Adrenal gland (tissue), 12 donors: Measurements from ENCODE around the gene AMHR2. TPM values are rescaled to one million over a fixed set of nuclear protein-coding genes. Genes with fewer than 3 reads are reported as not detected.

ENCODE experiments used
- DNase-seq, 7 donors: peaks; one replicate each; pipeline ENCODE4 v3.0.0-alpha.2; 2019 to 2020
- H3K27ac ChIP-seq, 5 donors: fragments of 200-600 bp; sonication (generic) in 4 of 5; 1 replicate in 3 of 5; 2 replicates in 2 of 5; pipeline versions ENCODE4 v1.5.1 to v1.8.0; 2016 to 2020; ENCODE audit warnings: mild to moderate bottlenecking in 1 of 5
- H3K27me3 ChIP-seq: fragments of 200-600 bp; 2 replicates; pipeline ENCODE4 v1.8.0; 2021
- H3K36me3 ChIP-seq, 2 donors: fragments of 200-600 bp; replicated peaks in 1 of 2; 1 replicate in 1 of 2; 2 replicates in 1 of 2; pipeline versions ENCODE4 v1.5.1 to v1.8.0; 2018 to 2022
- H3K4me1 ChIP-seq, 2 donors: fragments of 200-600 bp; replicated peaks in 1 of 2; 1 replicate in 1 of 2; 2 replicates in 1 of 2; pipeline versions ENCODE4 v1.5.1 to v1.8.0; 2018 to 2021
- H3K4me3 ChIP-seq, 4 donors: fragments of 200-600 bp; sonication (generic) in 3 of 4; one replicate each; pipeline ENCODE4 v1.5.1; 2016 to 2018
- H3K9me3 ChIP-seq, 3 donors: fragments of 200-600 bp; sonication (generic) in 1 of 3; replicated peaks in 1 of 3; 1 replicate in 2 of 3; 2 replicates in 1 of 3; pipeline versions ENCODE4 v1.5.1 to v1.8.0; 2016 to 2021
- CTCF ChIP-seq, 6 experiments: fragments of 450-650 bp in 4 of 6; fragments of 200-600 bp in 2 of 6; sonication (generic) in 1 of 6; IDR thresholded peaks; 1 replicate in 5 of 6; 2 replicates in 1 of 6; pipeline versions ENCODE4 v1.5.1 to v1.8.0; 2016 to 2021; ENCODE audit warnings: antibody characterized with exemption in 6 of 6, mild to moderate bottlenecking in 2 of 6, moderate library complexity in 1 of 6
- POLR2A ChIP-seq, 2 donors: fragments of 450-650 bp; IDR thresholded peaks; one replicate each; pipeline ENCODE4 v1.6.1; 2017; ENCODE audit warnings: antibody characterized with exemption in 2 of 2, mild to moderate bottlenecking in 2 of 2, moderate library complexity in 1 of 2
- WGBS, 4 donors: extraction: QIAGEN DNeasy Blood & Tissue Kit in 2 of 4; methylation state at CpG; one replicate each; pipeline versions ENCODE4 v1.1.5 to v1.1.7; 2013 to 2017; 5-methylcytosine and 5-hydroxymethylcytosine counted together
- intact Hi-C, 2 donors: fragments of 100-400 bp; cut with DNase I; formaldehyde crosslinking; loops; one replicate each; pipeline versions ENCODE4 v1.14.1 to v1.15.0; 2022 to 2023
- polyA plus RNA-seq, 3 donors: library from polyadenylated mRNA; stranded (reverse); fragments of 200-250 nt in 2 of 3; fragments of 350-450 nt in 1 of 3; fragmentation: Illumina TruSeq in 1 of 3; extraction: RNeasy Lipid Tissue Mini Kit (QIAGEN cat#74804) in 1 of 3; gene quantifications; one replicate each; pipeline ENCODE4 v1.2.3, GENCODE V29; 2013 to 2014
- total RNA-seq, 9 donors: library from RNA; depleted of rRNA in 4 of 9; stranded (reverse); fragments of >200 nt in 4 of 9; fragments of 120-200 nt in 1 of 9; fragmentation: NEBNext Ultra II Directional in 1 of 9; extraction: Animal tissue kit (Norgen Biotek cat#: 25700) in 1 of 9; gene quantifications; one replicate each; pipeline versions ENCODE4 v1.1.0 to v1.2.4, GENCODE V29; 2013 to 2023
- donor health status: healthy with polysubstance abuse.
- donor health status: Bipolar disorder and iron deficiency.
- donor health status: DM: yes; HTN: yes; CAD: no.
- donor health status: DM: no; HTN: no; CAD: no.
- donor health status: DM: no; HTN: no; CAD: no.
- donor health status: DM: yes; HTN: yes; CAD: no.

Gene AMHR2
- total and polyA plus RNA-seq, 12 donors: 19.8 to 106 (median 68.3) TPM

- intact Hi-C loops: no loop called here
- TF ChIP-seq CTCF (IDR thresholded peaks at IDR 0.05): no peak
- TF ChIP-seq POLR2A (IDR thresholded peaks at IDR 0.05): no peak
- Histone ChIP-seq H3K9me3 (no peaks in the 10 kb centered on the region), H3K4me3 (no peak overlapping the region), H3K36me3 (peaks cover 0 to 100% of the 10 kb centered on the region in 2 donors), H3K27ac (peak overlapping the region in 3 of 5 donors; percentile 2 to 27 (median 16)), H3K27me3 (no peaks in the 10 kb centered on the region), H3K4me1 (peaks cover 23 to 46% of the 10 kb centered on the region in 2 donors)
- DNase-seq: peak in 3 of 7 donors; percentile 31 to 38 (median 31)
- 44 to 52% (median 50%) methylated on average over 3 of the region's 3 CpGs for WGBS, 4 donors
These were observed 37.4 kb downstream of the AMHR2 start for GRCh38 chr12:53461059-53461458.

GRCh38 chr12:53461591-53461990 lies 37.9 kb downstream of the AMHR2 start:
- no peak overlapping the region for H3K4me3 ChIP-seq
- H3K4me1 ChIP-seq: peaks cover 23 to 50% of the 10 kb centered on the region in 2 donors
- H3K27me3 ChIP-seq: no peaks in the 10 kb centered on the region
- no peaks in the 10 kb centered on the region for H3K9me3 ChIP-seq
- peak overlapping the region in 3 of 5 donors; percentile 16 to 36 (median 27) for H3K27ac ChIP-seq
- DNase-seq: peak in 1 of 7 donors; percentile 24
- no peak for TF ChIP-seq POLR2A (IDR thresholded peaks at IDR 0.05)
- no peak for TF ChIP-seq CTCF (IDR thresholded peaks at IDR 0.05)
- H3K36me3 ChIP-seq: peaks cover 0 to 100% of the 10 kb centered on the region in 2 donors
- 53 to 65% (median 64%) methylated on average over 8 of the region's 8 CpGs for whole genome bisulfite sequencing, 4 donors
- intact Hi-C loops: no loop called here

GRCh38 chr12:53462935-53463334 lies 39.3 kb downstream of the AMHR2 start:
- peaks cover 0 to 100% of the 10 kb centered on the region in 2 donors for H3K36me3 ChIP-seq
- H3K4me1 ChIP-seq: peaks cover 23 to 50% of the 10 kb centered on the region in 2 donors
- H3K9me3 ChIP-seq: no peaks in the 10 kb centered on the region
- no peak for DNase-seq
- intact Hi-C loops: no loop called here
- peak overlapping the region in 1 of 5 donors; percentile 59 for H3K27ac ChIP-seq
- H3K4me3 ChIP-seq: no peak overlapping the region
- WGBS, 4 donors: 46 to 58% (median 54%) methylated on average over 3 of the region's 3 CpGs
- TF ChIP-seq CTCF (IDR thresholded peaks at IDR 0.05): no peak
- TF ChIP-seq POLR2A (IDR thresholded peaks at IDR 0.05): no peak
- no peaks in the 10 kb centered on the region for H3K27me3 ChIP-seq

GRCh38 chr12:53463802-53464560 lies 40.3 kb downstream of the AMHR2 start:
- TF ChIP-seq CTCF (IDR thresholded peaks at IDR 0.05) (no peak), POLR2A (IDR thresholded peaks at IDR 0.05) (no peak)
- intact Hi-C loops: no loop called here
- Histone ChIP-seq H3K36me3 (peaks cover 0 to 100% of the 10 kb centered on the region in 2 donors), H3K4me1 (peaks cover 23 to 50% of the 10 kb centered on the region in 2 donors), H3K4me3 (no peak overlapping the region), H3K27ac (peak overlapping the region in 1 of 5 donors; percentile 54), H3K27me3 (no peaks in the 10 kb centered on the region), H3K9me3 (no peaks in the 10 kb centered on the region)
- 28 to 39% (median 34%) methylated on average over 5 of the region's 5 CpGs for WGBS, 4 donors
- DNase-seq: no peak
